IMR-90 (cell line): Measurements from ENCODE around the gene SUGCT. TPM values are rescaled to one million over a fixed set of nuclear protein-coding genes. Genes with fewer than 3 reads are reported as not detected.

Experiments
- ATAC-seq: fragments of 200-7000 bp; cut with Tn5 transposase; 2 replicates; pipeline ENCODE4 v1.9.1; 2020; ENCODE audit warnings: low read depth, mild to moderate bottlenecking, moderate library complexity
- BruUV-seq: library from RNA; stranded (reverse); fragments of 400-500 nt; replicated peaks from 2 replicates; lab custom pipeline; 2021; lab: Mats Ljungman, UMichigan
- CTCF ChIA-PET: fragments of 300-600 bp; formaldehyde crosslinking; extraction: SDS; loops from one replicate; lab custom pipeline; 2021; ENCODE audit warnings: antibody characterized with exemption; lab: Yijun Ruan, JAX
- POLR2A ChIA-PET: fragments of 300-600 bp; sonication (Branson Sonifier 250); formaldehyde crosslinking; loops from one replicate; lab custom pipeline; 2022; ENCODE audit warnings: antibody characterized with exemption; ENCODE audit not compliant: unreplicated experiment; lab: Charles Lee
- DNase-seq: peaks from one replicate; pipeline ENCODE4 v3.0.0; 2013
- H2AFZ ChIP-seq: replicated peaks from 2 replicates; pipeline ENCODE3; 2013; ENCODE audit warnings: low read length, mild to moderate bottlenecking; ENCODE audit not compliant: poor library complexity
- H2AK5ac ChIP-seq: 2 replicates; pipeline ENCODE4 v1.6.1; 2013; ENCODE audit warnings: low read depth, low read length, inconsistent platforms
- H2AK9ac ChIP-seq: replicated peaks from 2 replicates; pipeline ENCODE3; 2013; ENCODE audit warnings: mild to moderate bottlenecking, low read depth, low read length, moderate library complexity; ENCODE audit not compliant: poor library complexity
- H2BK120ac ChIP-seq: 2 replicates; pipeline ENCODE4 v1.6.1; 2013; ENCODE audit warnings: low read depth, low read length, inconsistent platforms
- H2BK15ac ChIP-seq: 3 replicates; pipeline ENCODE4 v1.6.1; 2013; ENCODE audit warnings: low read depth, low read length, inconsistent platforms
- H2BK20ac ChIP-seq: 2 replicates; pipeline ENCODE4 v1.6.1; 2013; ENCODE audit warnings: low read depth, mild to moderate bottlenecking, inconsistent platforms, low read length, moderate library complexity
- H2BK5ac ChIP-seq: 2 replicates; pipeline ENCODE4 v1.6.1; 2013; ENCODE audit warnings: mild to moderate bottlenecking, low read depth, low read length, inconsistent platforms; ENCODE audit not compliant: poor library complexity, severe bottlenecking
- H3K14ac ChIP-seq: replicated peaks from 2 replicates; pipeline ENCODE4 v1.6.1; 2013; ENCODE audit warnings: low read depth, low read length, inconsistent platforms
- H3K18ac ChIP-seq: 2 replicates; pipeline ENCODE4 v1.6.1; 2013; ENCODE audit warnings: low read depth, low read length, control low read depth
- H3K23ac ChIP-seq: 2 replicates; pipeline ENCODE4 v1.6.1; 2013; ENCODE audit warnings: low read depth, low read length, inconsistent platforms
- H3K27ac ChIP-seq: 2 replicates; pipeline ENCODE4 v1.5.1; 2013; ENCODE audit warnings: mild to moderate bottlenecking, control low read depth, low read length; ENCODE audit not compliant: insufficient read depth
- H3K27me3 ChIP-seq: 2 replicates; pipeline ENCODE4 v1.6.1; 2013; ENCODE audit warnings: low read length; ENCODE audit not compliant: control insufficient read depth, insufficient read depth
- H3K36me3 ChIP-seq: 2 replicates; pipeline ENCODE4 v1.6.1; 2013; ENCODE audit warnings: low read length, mixed read lengths; ENCODE audit not compliant: control insufficient read depth, insufficient read depth
- H3K4ac ChIP-seq: 2 replicates; pipeline ENCODE4 v1.6.1; 2013; ENCODE audit warnings: low read depth, low read length, inconsistent platforms
- H3K4me1 ChIP-seq: 2 replicates; pipeline ENCODE4 v1.6.1; 2013; ENCODE audit warnings: low read length, mixed read lengths; ENCODE audit not compliant: control insufficient read depth, insufficient read depth
- H3K4me2 ChIP-seq: 2 replicates; pipeline ENCODE4 v1.6.1; 2013; ENCODE audit warnings: low read depth, mild to moderate bottlenecking, control low read depth, low read length, moderate library complexity
- H3K4me3 ChIP-seq: 2 replicates; pipeline ENCODE4 v1.5.1; 2013; ENCODE audit warnings: low read depth, mild to moderate bottlenecking, control low read depth, low read length, moderate library complexity; ENCODE audit not compliant: insufficient read depth
- H3K56ac ChIP-seq: 2 replicates; pipeline ENCODE4 v1.6.1; 2013; ENCODE audit warnings: low read length, inconsistent platforms; ENCODE audit not compliant: insufficient read depth; ENCODE audit errors: extremely low read depth
- H3K79me1 ChIP-seq, 2 experiments: 2 replicates each; pipeline ENCODE4 v1.6.1; 2013; ENCODE audit warnings: low read length in 2 of 2, inconsistent platforms in 1 of 2, low read depth in 1 of 2
- H3K9ac ChIP-seq: 2 replicates; pipeline ENCODE4 v1.6.1; 2013; ENCODE audit warnings: low read depth, low read length, control low read depth
- H3K9me1 ChIP-seq: 2 replicates; pipeline ENCODE4 v1.6.1; 2013; ENCODE audit warnings: low read length, inconsistent platforms; ENCODE audit not compliant: insufficient read depth
- H3K9me3 ChIP-seq: 2 replicates; pipeline ENCODE4 v1.6.1; 2013; ENCODE audit warnings: low read length; ENCODE audit not compliant: control insufficient read depth, insufficient read depth
- H4K20me1 ChIP-seq: 2 replicates; pipeline ENCODE4 v1.6.1; 2013; ENCODE audit warnings: low read length, inconsistent platforms; ENCODE audit not compliant: insufficient read depth
- H4K5ac ChIP-seq: 2 replicates; pipeline ENCODE4 v1.6.1; 2013; ENCODE audit warnings: mild to moderate bottlenecking, low read depth, low read length, control low read depth
- H4K8ac ChIP-seq, 2 experiments: 2 replicates each; pipeline ENCODE4 v1.6.1; 2013; ENCODE audit warnings: low read depth in 2 of 2, low read length in 2 of 2, control low read depth in 1 of 2, inconsistent platforms in 1 of 2
- H4K91ac ChIP-seq: 2 replicates; pipeline ENCODE4 v1.6.1; 2013; ENCODE audit warnings: low read depth, low read length, inconsistent platforms; ENCODE audit not compliant: insufficient read depth
- CHD1 ChIP-seq: IDR thresholded peaks from 2 replicates; pipeline ENCODE4 v1.6.1; 2012; ENCODE audit warnings: low read depth, low read length, improper control_type of control experiment
- CTCF ChIP-seq: conservative IDR thresholded peaks from 2 replicates; pipeline ENCODE4 v1.5.1; 2012; ENCODE audit warnings: mild to moderate bottlenecking, low read depth, low read length, improper control_type of control experiment
- ELK1 ChIP-seq: fragments of 150-350 bp; IDR thresholded peaks from 2 replicates; pipeline ENCODE4 v1.6.1; 2016; ENCODE audit warnings: low read depth, mild to moderate bottlenecking, low read length, moderate library complexity, borderline replicate concordance
- FOS ChIP-seq: fragments of 150-350 bp; IDR thresholded peaks from 2 replicates; pipeline ENCODE4 v1.6.1; 2016; ENCODE audit warnings: low read depth, low read length
- NFE2L2 ChIP-seq: fragments of 150-350 bp; IDR thresholded peaks from 2 replicates; pipeline ENCODE4 v1.6.1; 2016; ENCODE audit warnings: low read depth, mild to moderate bottlenecking, low read length
- POLR2A ChIP-seq: IDR thresholded peaks from 2 replicates; pipeline ENCODE4 v1.6.1; 2012; ENCODE audit warnings: mild to moderate bottlenecking, low read depth, low read length
- RAD21 ChIP-seq: IDR thresholded peaks from 2 replicates; pipeline ENCODE4 v1.6.1; 2012; ENCODE audit warnings: low read length, improper control_type of control experiment
- RFX5 ChIP-seq: IDR thresholded peaks from 2 replicates; pipeline ENCODE4 v1.8.0; 2012; ENCODE audit warnings: low read depth, mild to moderate bottlenecking, low read length, moderate library complexity
- WGBS, 2 experiments: methylation state at CpG; one replicate each; pipeline versions ENCODE4 v1.1.5 to v1.1.7; 2013; ENCODE audit warnings: missing lambda C conversion rate in 2 of 2; ENCODE audit not compliant: insufficient read length in 1 of 2; ENCODE audit errors: extremely low coverage in 2 of 2; 5-methylcytosine and 5-hydroxymethylcytosine counted together
- dilution Hi-C: fragments of 300-500 bp; cut with HindIII; formaldehyde crosslinking; loops from one replicate; pipeline ENCODE4 v1.14.3; 2018; ENCODE audit warnings: low sequenced_read_pairs; ENCODE audit not compliant: unreplicated experiment
- in situ Hi-C: fragments of 300-500 bp; cut with MboI; formaldehyde crosslinking; loops from 3 replicates; pipeline ENCODE4 v1.14.3; 2019; ENCODE audit warnings: low sequenced_read_pairs, inconsistent platforms, mixed read lengths
- intact Hi-C: fragments of 100-400 bp; cut with micrococcal nuclease; formaldehyde crosslinking; loops from 2 replicates; pipeline ENCODE4 v1.10.0; 2022
- polyA plus RNA-seq, 3 experiments: library from polyadenylated mRNA; depleted of rRNA; stranded (reverse); fragments of >200 nt; gene quantifications; 2 replicates each; pipeline ENCODE4 v1.2.3, GENCODE V29; 2012; ENCODE audit warnings: low replicate concordance in 1 of 3
- total RNA-seq: library from RNA; depleted of rRNA; stranded (reverse); fragments of >200 nt; gene quantifications from 2 replicates; pipeline ENCODE4 v1.2.3, GENCODE V29; 2012

Gene SUGCT
- total and polyA plus RNA-seq, 2 of the 4 experiments (the other 2 are of a cell fraction), result 5.9 to 8.3 TPM

DNA sequence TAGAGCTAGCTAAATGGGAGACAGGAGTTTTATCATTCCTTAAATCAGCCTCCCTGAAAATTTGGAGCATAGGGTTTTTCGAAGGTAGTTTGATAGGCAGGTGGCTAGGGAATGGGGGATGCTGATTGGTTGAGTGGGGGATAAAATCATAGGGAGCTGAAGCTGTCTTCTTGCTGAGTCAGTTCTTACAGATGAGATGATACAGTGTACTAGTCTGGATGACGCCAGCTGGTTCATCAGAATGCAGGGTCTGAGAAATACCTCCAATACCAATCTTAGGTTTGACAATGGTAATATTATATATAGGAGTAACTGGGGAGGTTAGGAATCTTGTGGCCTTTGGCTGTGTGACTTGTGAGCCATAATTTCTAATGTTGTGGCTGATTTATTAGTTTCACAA, 271.2 kb downstream of the SUGCT start:
- CTCF ChIA-PET, result no interaction called here
- Histone ChIP-seq H3K36me3 (no peaks in the 10 kb centered on the region), H2AFZ (no peak overlapping the region), H4K8ac (no peak overlapping the region), H3K14ac (no peak overlapping the region), H2BK120ac (no peak overlapping the region), H2BK15ac (no peak overlapping the region), H3K4me1 (no peaks in the 10 kb centered on the region), H3K27me3 (no peaks in the 10 kb centered on the region), H3K9ac (no peak overlapping the region), H3K79me1 (no peaks in the 10 kb centered on the region), H3K4me2 (no peak overlapping the region), H3K56ac (no peak overlapping the region), H3K4ac (no peak overlapping the region), H3K23ac (no peak overlapping the region), H3K9me1 (no peaks in the 10 kb centered on the region), H3K18ac (no peak overlapping the region), H4K91ac (no peak overlapping the region), H3K27ac (no peak overlapping the region), H4K20me1 (no peaks in the 10 kb centered on the region), H2AK5ac (0 out of 2 replicates have a peak overlapping the region, but pooled peaks have one; percentile 24), H2AK9ac (no peak overlapping the region), H4K5ac (no peak overlapping the region), H3K9me3 (no peaks in the 10 kb centered on the region), H3K4me3 (no peak overlapping the region), H2BK5ac (no peak overlapping the region), H2BK20ac (no peak overlapping the region)
- POLR2A ChIA-PET, result no interaction called here
- no CpG with 5 or more reads among the region's 2 CpGs for whole genome bisulfite sequencing, 2 experiments
- in situ Hi-C loops (no loop called here), dilution Hi-C loops (no loop called here), intact Hi-C loops (no loop called here)
- TF ChIP-seq CHD1, result no peak
- no peak for TF ChIP-seq RAD21
- TF ChIP-seq NFE2L2, result no peak
- TF ChIP-seq CTCF, result no peak
- TF ChIP-seq ELK1, result no peak
- TF ChIP-seq FOS, result no peak
- no peak for TF ChIP-seq RFX5
- no peak for TF ChIP-seq POLR2A
- DNase-seq (no peak), ATAC-seq (no peak)
- BruUV-seq, result no TSS peak
